Neural cell (in vitro differentiated cells): ENCODE results near the gene ENGASE. TPM values are rescaled to one million over a fixed set of nuclear protein-coding genes. Genes with fewer than 3 reads are reported as not detected.

Source experiments
- H2AFZ ChIP-seq: fragments of 200-600, 300-800 bp; sonication (generic), shearing (Covaris generic); 2 replicates; pipeline ENCODE4 v1.6.0; 2014; ENCODE audit warnings: low read depth, mild to moderate bottlenecking, antibody characterized with exemption, low read length, moderate library complexity
- H3F3A ChIP-seq: fragments of 200-600 bp; shearing (Covaris generic); 2 replicates; pipeline ENCODE4 v1.6.1; 2016; ENCODE audit warnings: mild to moderate bottlenecking, moderate library complexity, mixed read lengths, antibody characterized with exemption, low read length; ENCODE audit not compliant: insufficient read depth, poor library complexity, severe bottlenecking
- H3K27ac ChIP-seq: fragments of 200-600, 300-800 bp; sonication (generic), shearing (Covaris generic); 2 replicates; pipeline ENCODE4 v1.5.1; 2014; ENCODE audit warnings: mild to moderate bottlenecking, low read length, moderate library complexity
- H3K27me3 ChIP-seq: fragments of 300-800, 200-600 bp; sonication (generic), shearing (Covaris generic); 2 replicates; pipeline ENCODE4 v1.6.0; 2014; ENCODE audit warnings: mild to moderate bottlenecking, low read depth, low read length, moderate library complexity; ENCODE audit not compliant: insufficient read depth
- H3K36me3 ChIP-seq: fragments of 300-800, 200-600 bp; sonication (generic), shearing (Covaris generic); 2 replicates; pipeline ENCODE4 v1.5.1; 2014; ENCODE audit warnings: mild to moderate bottlenecking, antibody characterized with exemption, low read length, moderate library complexity; ENCODE audit not compliant: insufficient read depth
- H3K4me2 ChIP-seq: fragments of 300-800, 200-600 bp; sonication (generic), shearing (Covaris generic); 2 replicates; pipeline ENCODE4 v1.6.0; 2014; ENCODE audit warnings: mild to moderate bottlenecking, low read length
- H3K4me3 ChIP-seq: fragments of 300-800, 200-600 bp; sonication (generic), shearing (Covaris generic); 2 replicates; pipeline ENCODE4 v1.5.1; 2014; ENCODE audit warnings: mild to moderate bottlenecking, low read length, moderate library complexity
- H3K79me2 ChIP-seq: fragments of 200-600 bp; shearing (Covaris generic); replicated peaks from 2 replicates; pipeline ENCODE4 v1.6.0; 2014; ENCODE audit warnings: mild to moderate bottlenecking, low read length, moderate library complexity; ENCODE audit not compliant: insufficient read depth
- H3K9ac ChIP-seq: fragments of 300-800, 200-600 bp; sonication (generic), shearing (Covaris generic); 2 replicates; pipeline ENCODE4 v1.6.1; 2016; ENCODE audit warnings: mild to moderate bottlenecking, low read length, mixed read lengths
- H3K9me2 ChIP-seq: fragments of 200-600 bp; shearing (Covaris generic); 2 replicates; pipeline ENCODE4 v1.6.1; 2016; ENCODE audit warnings: mild to moderate bottlenecking, low read length, mixed read lengths; ENCODE audit not compliant: insufficient read depth
- H3K9me3 ChIP-seq: fragments of 200-600, 300-800 bp; sonication (generic), shearing (Covaris generic); 2 replicates; pipeline ENCODE4 v1.6.1; 2016; ENCODE audit warnings: mild to moderate bottlenecking, mixed run types, low read length, moderate library complexity, mixed read lengths
- H4K20me1 ChIP-seq: fragments of 200-600 bp; shearing (Covaris generic); 2 replicates; pipeline ENCODE4 v1.6.1; 2016; ENCODE audit warnings: mild to moderate bottlenecking, mixed run types; ENCODE audit not compliant: insufficient read depth
- EP300 ChIP-seq: fragments of 450-650 bp; conservative IDR thresholded peaks from 2 replicates; pipeline ENCODE4 v1.6.1; 2014; ENCODE audit warnings: antibody characterized with exemption, mild to moderate bottlenecking, moderate library complexity; ENCODE audit not compliant: poor library complexity, severe bottlenecking
- EZH2 ChIP-seq: fragments of 200-600, 300-800 bp; shearing (Covaris generic), sonication (generic); IDR thresholded peaks from 2 replicates; pipeline ENCODE4 v1.6.1; 2014; ENCODE audit warnings: antibody characterized with exemption, low read length, borderline replicate concordance, mild to moderate bottlenecking; ENCODE audit not compliant: insufficient read depth, poor library complexity, severe bottlenecking
- MXI1 ChIP-seq: fragments of 450-650 bp; conservative IDR thresholded peaks from 2 replicates; pipeline ENCODE4 v1.6.1; 2014; ENCODE audit warnings: antibody characterized with exemption, mild to moderate bottlenecking; ENCODE audit not compliant: poor library complexity, severe bottlenecking
- POLR2AphosphoS5 ChIP-seq: IDR thresholded peaks from 2 replicates; pipeline ENCODE4 v1.6.1; 2012
- RAD21 ChIP-seq: fragments of 450-650 bp; conservative IDR thresholded peaks from 2 replicates; pipeline ENCODE4 v1.6.1; 2014; ENCODE audit warnings: antibody characterized with exemption, mild to moderate bottlenecking, moderate library complexity
- REST ChIP-seq: IDR thresholded peaks from 2 replicates; pipeline ENCODE4 v1.6.1; 2012; ENCODE audit warnings: borderline replicate concordance
- SMC3 ChIP-seq: fragments of 450-650 bp; conservative IDR thresholded peaks from 2 replicates; pipeline ENCODE4 v1.6.1; 2014; ENCODE audit warnings: antibody characterized with exemption, mild to moderate bottlenecking, moderate library complexity; ENCODE audit not compliant: poor library complexity
- TAF1 ChIP-seq: IDR thresholded peaks from 2 replicates; pipeline ENCODE4 v1.6.1; 2012; ENCODE audit warnings: low read depth
- polyA plus RNA-seq: library from polyadenylated mRNA; depleted of rRNA; stranded (reverse); fragments of >200 nt; gene quantifications from 2 replicates; pipeline ENCODE4 v1.2.3, GENCODE V29; 2014
- TF ChIP-seq, protein P1 (sequence below): fragments of 450-650 bp; IDR thresholded peaks from 2 replicates; pipeline ENCODE4 v1.5.1; 2014; ENCODE audit warnings: antibody characterized with exemption, mild to moderate bottlenecking, moderate library complexity; ENCODE audit not compliant: poor library complexity, severe bottlenecking

Gene ENGASE
- polyA plus RNA-seq, 1 donor from 2014 or later, result 13.0 TPM

- Histone ChIP-seq H3K9ac (no peak overlapping the region), H3K9me2 (no peaks in the 10 kb centered on the region), H4K20me1 (no peaks in the 10 kb centered on the region), H3K79me2 (no peaks in the 10 kb centered on the region), H3F3A (no peaks in the 10 kb centered on the region), H2AFZ (no peak overlapping the region), H3K4me3 (no peak overlapping the region), H3K9me3 (no peaks in the 10 kb centered on the region), H3K27ac (no peak overlapping the region), H3K4me2 (no peak overlapping the region), H3K36me3 (no peaks in the 10 kb centered on the region), H3K27me3 (no peaks in the 10 kb centered on the region)
- no peak for TF ChIP-seq EP300
- TF ChIP-seq TAF1, result no peak
- TF ChIP-seq, protein P1, sequence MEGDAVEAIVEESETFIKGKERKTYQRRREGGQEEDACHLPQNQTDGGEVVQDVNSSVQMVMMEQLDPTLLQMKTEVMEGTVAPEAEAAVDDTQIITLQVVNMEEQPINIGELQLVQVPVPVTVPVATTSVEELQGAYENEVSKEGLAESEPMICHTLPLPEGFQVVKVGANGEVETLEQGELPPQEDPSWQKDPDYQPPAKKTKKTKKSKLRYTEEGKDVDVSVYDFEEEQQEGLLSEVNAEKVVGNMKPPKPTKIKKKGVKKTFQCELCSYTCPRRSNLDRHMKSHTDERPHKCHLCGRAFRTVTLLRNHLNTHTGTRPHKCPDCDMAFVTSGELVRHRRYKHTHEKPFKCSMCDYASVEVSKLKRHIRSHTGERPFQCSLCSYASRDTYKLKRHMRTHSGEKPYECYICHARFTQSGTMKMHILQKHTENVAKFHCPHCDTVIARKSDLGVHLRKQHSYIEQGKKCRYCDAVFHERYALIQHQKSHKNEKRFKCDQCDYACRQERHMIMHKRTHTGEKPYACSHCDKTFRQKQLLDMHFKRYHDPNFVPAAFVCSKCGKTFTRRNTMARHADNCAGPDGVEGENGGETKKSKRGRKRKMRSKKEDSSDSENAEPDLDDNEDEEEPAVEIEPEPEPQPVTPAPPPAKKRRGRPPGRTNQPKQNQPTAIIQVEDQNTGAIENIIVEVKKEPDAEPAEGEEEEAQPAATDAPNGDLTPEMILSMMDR, result no peak
- no peak for TF ChIP-seq RAD21
- no peak for TF ChIP-seq REST
- TF ChIP-seq EZH2, result no peak
- no peak for TF ChIP-seq SMC3
- TF ChIP-seq MXI1, result no peak
- TF ChIP-seq POLR2AphosphoS5, result no peak
These were observed 59.4 kb downstream of the ENGASE start for GRCh38 chr17:79133985-79134384.

GRCh38 chr17:79135011-79135410, 60.4 kb downstream of the ENGASE start:
- H3K27ac ChIP-seq, result no peak overlapping the region
- no peak overlapping the region for H2AFZ ChIP-seq
- H3K27me3 ChIP-seq, result no peaks in the 10 kb centered on the region
- TF ChIP-seq POLR2AphosphoS5 (no peak), TAF1 (no peak), RAD21 (no peak), MXI1 (no peak), SMC3 (no peak)
- H3F3A ChIP-seq, result no peaks in the 10 kb centered on the region
- H3K4me3 ChIP-seq, result no peak overlapping the region
- H3K9me2 ChIP-seq, result no peaks in the 10 kb centered on the region
- H4K20me1 ChIP-seq, result no peaks in the 10 kb centered on the region
- H3K9ac ChIP-seq, result no peak overlapping the region
- H3K9me3 ChIP-seq, result no peaks in the 10 kb centered on the region
- H3K4me2 ChIP-seq, result no peak overlapping the region
- no peaks in the 10 kb centered on the region for H3K36me3 ChIP-seq
- H3K79me2 ChIP-seq, result no peaks in the 10 kb centered on the region
